Stimulated activated memory B cell treated with anti-CD40 and anti-IgM and Interleukin-4, amounts not matched to agents 10 μg/mL and 1 μg/mL and 100 μg/mL, for 72 hours (primary cell): Measurements from ENCODE around the gene CADM2.
A peak's percentile ranks its signal among the peaks of the same experiment; 100 is the strongest.

Source experiments
- ATAC-seq: fragments of 150-1000 bp; cut with Tn5 transposase; 2 replicates; pipeline ENCODE4 v1.10.0; 2021
- H3K27ac Mint-ChIP-seq: one replicate; pipeline ENCODE4 v1.8.0; 2022; ENCODE audit warnings: mild to moderate bottlenecking, mixed read lengths
- H3K27me3 Mint-ChIP-seq: one replicate; pipeline ENCODE4 v1.8.0; 2022; ENCODE audit warnings: mixed read lengths
- H3K36me3 Mint-ChIP-seq: one replicate; pipeline ENCODE4 v1.8.0; 2022; ENCODE audit warnings: mixed read lengths
- H3K4me1 Mint-ChIP-seq: one replicate; pipeline ENCODE4 v1.8.0; 2022; ENCODE audit warnings: mixed read lengths
- H3K4me3 Mint-ChIP-seq: one replicate; pipeline ENCODE4 v1.8.0; 2022; ENCODE audit warnings: mild to moderate bottlenecking, moderate library complexity, mixed read lengths
- H3K9me3 Mint-ChIP-seq: one replicate; pipeline ENCODE4 v1.8.0; 2022; ENCODE audit warnings: mixed read lengths

CADM2 gene

GRCh38 chr3:85586018-85586417, 627.2 kb downstream of the CADM2 start:
- Mint-ChIP-seq H3K27me3 (no peaks in the 10 kb centered on the region), H3K27ac (no peak overlapping the region), H3K9me3 (no peaks in the 10 kb centered on the region), H3K4me3 (no peak overlapping the region), H3K4me1 (no peaks in the 10 kb centered on the region), H3K36me3 (no peaks in the 10 kb centered on the region)
- ATAC-seq: no peak

GRCh38 chr3:85589145-85589544, 630.4 kb downstream of the CADM2 start:
- peak; percentile 16 for ATAC-seq
- no peaks in the 10 kb centered on the region for H3K27me3 Mint-ChIP-seq
- no peak overlapping the region for H3K27ac Mint-ChIP-seq
- no peaks in the 10 kb centered on the region for H3K36me3 Mint-ChIP-seq
- H3K9me3 Mint-ChIP-seq: no peaks in the 10 kb centered on the region
- no peaks in the 10 kb centered on the region for H3K4me1 Mint-ChIP-seq
- H3K4me3 Mint-ChIP-seq: no peak overlapping the region

- no peaks in the 10 kb centered on the region for H3K27me3 Mint-ChIP-seq
- no peaks in the 10 kb centered on the region for H3K4me1 Mint-ChIP-seq
- ATAC-seq: no peak
- no peaks in the 10 kb centered on the region for H3K9me3 Mint-ChIP-seq
- H3K36me3 Mint-ChIP-seq: no peaks in the 10 kb centered on the region
- H3K4me3 Mint-ChIP-seq: no peak overlapping the region
- no peak overlapping the region for H3K27ac Mint-ChIP-seq
These were observed 632.7 kb downstream of the CADM2 start for GRCh38 chr3:85591451-85591850.

GRCh38 chr3:85592256-85592655, 633.5 kb downstream of the CADM2 start:
- no peaks in the 10 kb centered on the region for H3K4me1 Mint-ChIP-seq
- H3K9me3 Mint-ChIP-seq: no peaks in the 10 kb centered on the region
- H3K36me3 Mint-ChIP-seq: no peaks in the 10 kb centered on the region
- H3K27ac Mint-ChIP-seq: no peak overlapping the region
- H3K27me3 Mint-ChIP-seq: no peaks in the 10 kb centered on the region
- no peak overlapping the region for H3K4me3 Mint-ChIP-seq
- no peak for ATAC-seq

GRCh38 chr3:85594676-85595075, 635.9 kb downstream of the CADM2 start:
- no peaks in the 10 kb centered on the region for H3K9me3 Mint-ChIP-seq
- no peak for ATAC-seq
- H3K27ac Mint-ChIP-seq: no peak overlapping the region
- no peaks in the 10 kb centered on the region for H3K4me1 Mint-ChIP-seq
- no peak overlapping the region for H3K4me3 Mint-ChIP-seq
- no peaks in the 10 kb centered on the region for H3K27me3 Mint-ChIP-seq
- H3K36me3 Mint-ChIP-seq: no peaks in the 10 kb centered on the region

- Mint-ChIP-seq H3K27me3 (no peaks in the 10 kb centered on the region), H3K4me1 (no peaks in the 10 kb centered on the region), H3K9me3 (peaks cover 5% of the 10 kb centered on the region), H3K36me3 (no peaks in the 10 kb centered on the region), H3K27ac (no peak overlapping the region), H3K4me3 (no peak overlapping the region)
- ATAC-seq: no peak
These were observed 644.6 kb downstream of the CADM2 start for GRCh38 chr3:85603378-85603777.

- no peaks in the 10 kb centered on the region for H3K4me1 Mint-ChIP-seq
These were observed 645.9 kb downstream of the CADM2 start for GRCh38 chr3:85604641-85605040.

GRCh38 chr3:85605066-85605465, 646.3 kb downstream of the CADM2 start:
- Mint-ChIP-seq H3K4me1 (no peaks in the 10 kb centered on the region), H3K4me3 (no peak overlapping the region), H3K36me3 (no peaks in the 10 kb centered on the region), H3K27me3 (no peaks in the 10 kb centered on the region), H3K27ac (no peak overlapping the region), H3K9me3 (peaks cover 5% of the 10 kb centered on the region)
- ATAC-seq: no peak

More at GRCh38 chr3:85604641-85605040, 645.9 kb downstream of the CADM2 start:
- Mint-ChIP-seq H3K27me3 (no peaks in the 10 kb centered on the region), H3K36me3 (no peaks in the 10 kb centered on the region), H3K27ac (no peak overlapping the region), H3K4me3 (no peak overlapping the region), H3K9me3 (peaks cover 5% of the 10 kb centered on the region)
- no peak for ATAC-seq

- H3K9me3 Mint-ChIP-seq: no peaks in the 10 kb centered on the region
These were observed 667.9 kb downstream of the CADM2 start for GRCh38 chr3:85626662-85627061.

GRCh38 chr3:85627932-85628331, 669.1 kb downstream of the CADM2 start:
- no peaks in the 10 kb centered on the region for H3K9me3 Mint-ChIP-seq
- ATAC-seq: no peak
- H3K36me3 Mint-ChIP-seq: no peaks in the 10 kb centered on the region
- no peak overlapping the region for H3K4me3 Mint-ChIP-seq
- no peaks in the 10 kb centered on the region for H3K4me1 Mint-ChIP-seq
- no peak overlapping the region for H3K27ac Mint-ChIP-seq
- H3K27me3 Mint-ChIP-seq: no peaks in the 10 kb centered on the region

More at GRCh38 chr3:85626662-85627061, 667.9 kb downstream of the CADM2 start:
- Mint-ChIP-seq H3K4me1 (no peaks in the 10 kb centered on the region), H3K27me3 (no peaks in the 10 kb centered on the region), H3K4me3 (no peak overlapping the region), H3K36me3 (no peaks in the 10 kb centered on the region), H3K27ac (no peak overlapping the region)
- ATAC-seq: no peak

- Mint-ChIP-seq H3K27me3 (no peaks in the 10 kb centered on the region), H3K9me3 (no peaks in the 10 kb centered on the region), H3K4me1 (no peaks in the 10 kb centered on the region), H3K4me3 (no peak overlapping the region), H3K27ac (no peak overlapping the region), H3K36me3 (no peaks in the 10 kb centered on the region)
- ATAC-seq: no peak
These were observed 672.3 kb downstream of the CADM2 start for GRCh38 chr3:85631070-85631469.

- H3K27ac Mint-ChIP-seq: no peak overlapping the region
- no peak overlapping the region for H3K4me3 Mint-ChIP-seq
- no peaks in the 10 kb centered on the region for H3K4me1 Mint-ChIP-seq
- no peaks in the 10 kb centered on the region for H3K27me3 Mint-ChIP-seq
- no peaks in the 10 kb centered on the region for H3K36me3 Mint-ChIP-seq
- H3K9me3 Mint-ChIP-seq: no peaks in the 10 kb centered on the region
- no peak for ATAC-seq
These were observed 674.1 kb downstream of the CADM2 start for GRCh38 chr3:85632921-85633320.

- H3K9me3 Mint-ChIP-seq: peaks cover 3% of the 10 kb centered on the region
- no peaks in the 10 kb centered on the region for H3K36me3 Mint-ChIP-seq
- no peaks in the 10 kb centered on the region for H3K4me1 Mint-ChIP-seq
- no peak overlapping the region for H3K4me3 Mint-ChIP-seq
- peak; percentile 41 for ATAC-seq
- no peaks in the 10 kb centered on the region for H3K27me3 Mint-ChIP-seq
- no peak overlapping the region for H3K27ac Mint-ChIP-seq
These were observed 693.6 kb downstream of the CADM2 start for GRCh38 chr3:85652360-85652759.

- H3K4me1 Mint-ChIP-seq: no peaks in the 10 kb centered on the region
- no peak overlapping the region for H3K4me3 Mint-ChIP-seq
- no peak overlapping the region for H3K27ac Mint-ChIP-seq
- ATAC-seq: no peak
- no peaks in the 10 kb centered on the region for H3K36me3 Mint-ChIP-seq
- no peaks in the 10 kb centered on the region for H3K27me3 Mint-ChIP-seq
- no peaks in the 10 kb centered on the region for H3K9me3 Mint-ChIP-seq
These were observed 701.7 kb downstream of the CADM2 start for GRCh38 chr3:85660451-85660850.

- no peaks in the 10 kb centered on the region for H3K4me1 Mint-ChIP-seq
- no peak overlapping the region for H3K4me3 Mint-ChIP-seq
- no peaks in the 10 kb centered on the region for H3K9me3 Mint-ChIP-seq
- no peak for ATAC-seq
- no peaks in the 10 kb centered on the region for H3K27me3 Mint-ChIP-seq
- H3K27ac Mint-ChIP-seq: no peak overlapping the region
- no peaks in the 10 kb centered on the region for H3K36me3 Mint-ChIP-seq
These were observed 703.7 kb downstream of the CADM2 start for GRCh38 chr3:85662462-85662861.

- no peaks in the 10 kb centered on the region for H3K4me1 Mint-ChIP-seq
- no peak overlapping the region for H3K4me3 Mint-ChIP-seq
- no peaks in the 10 kb centered on the region for H3K36me3 Mint-ChIP-seq
- ATAC-seq: no peak
- no peaks in the 10 kb centered on the region for H3K27me3 Mint-ChIP-seq
- no peaks in the 10 kb centered on the region for H3K9me3 Mint-ChIP-seq
- no peak overlapping the region for H3K27ac Mint-ChIP-seq
These were observed 709.0 kb downstream of the CADM2 start for GRCh38 chr3:85667744-85668143.

- Mint-ChIP-seq H3K4me1 (no peaks in the 10 kb centered on the region), H3K27me3 (no peaks in the 10 kb centered on the region), H3K9me3 (no peaks in the 10 kb centered on the region), H3K4me3 (no peak overlapping the region), H3K27ac (no peak overlapping the region), H3K36me3 (no peaks in the 10 kb centered on the region)
- no peak for ATAC-seq
These were observed 711.9 kb downstream of the CADM2 start for GRCh38 chr3:85670634-85671205.
